H1 (cell line): ENCODE data around the gene SYF2. TPM values are rescaled to one million over a fixed set of nuclear protein-coding genes. Genes with fewer than 3 reads are reported as not detected.

Source experiments
- CTCF ChIA-PET: fragments of 300-600 bp; sonication (Branson Sonifier 250); formaldehyde crosslinking; loops from one replicate; lab custom pipeline; 2021; ENCODE audit not compliant: partially characterized antibody; lab: Charles Lee
- POLR2A ChIA-PET: fragments of 300-600 bp; sonication (Branson Sonifier 250); formaldehyde crosslinking; loops from one replicate; lab custom pipeline; 2021; ENCODE audit warnings: inconsistent platforms; ENCODE audit not compliant: partially characterized antibody; lab: Charles Lee
- DNase-seq, 2 experiments: peaks; one replicate each; pipeline versions ENCODE4 v3.0.0 to v3.0.0-alpha.2; 2010 to 2022; ENCODE audit warnings: low spot score in 2 of 2, low read depth in 1 of 2, mixed read lengths in 1 of 2
- FAIRE-seq: peaks from 2 replicates; lab custom pipeline; 2011; peaks lifted over from hg19 to GRCh38; lab: Jason Lieb, UNC
- H2AFZ ChIP-seq: 2 replicates; pipeline ENCODE4 v1.8.1; 2012; ENCODE audit warnings: low read length, inconsistent platforms
- H2AK5ac ChIP-seq: 2 replicates; pipeline ENCODE4 v1.6.1; 2013; ENCODE audit warnings: low read depth, low read length
- H2BK120ac ChIP-seq: replicated peaks from 2 replicates; pipeline ENCODE3; 2013; ENCODE audit warnings: low read depth, low read length, inconsistent platforms
- H2BK12ac ChIP-seq: 2 replicates; pipeline ENCODE4 v1.6.1; 2013; ENCODE audit warnings: low read depth, low read length
- H2BK15ac ChIP-seq: 2 replicates; pipeline ENCODE4 v1.6.1; 2013; ENCODE audit warnings: low read length
- H2BK20ac ChIP-seq: 2 replicates; pipeline ENCODE4 v1.6.1; 2013; ENCODE audit warnings: low read length
- H2BK5ac ChIP-seq: 2 replicates; pipeline ENCODE4 v1.6.1; 2013; ENCODE audit warnings: low read depth, low read length
- H3K14ac ChIP-seq: 2 replicates; pipeline ENCODE4 v1.6.1; 2013; ENCODE audit warnings: inconsistent platforms; ENCODE audit not compliant: insufficient read length
- H3K18ac ChIP-seq: 2 replicates; pipeline ENCODE4 v1.6.1; 2013; ENCODE audit warnings: low read length; ENCODE audit errors: extremely low read depth
- H3K23ac ChIP-seq: 2 replicates; pipeline ENCODE4 v1.6.1; 2013; ENCODE audit warnings: inconsistent platforms; ENCODE audit not compliant: insufficient read length
- H3K23me2 ChIP-seq: 2 replicates; pipeline ENCODE4 v1.6.1; 2013; ENCODE audit warnings: low read depth, low read length
- H3K27ac ChIP-seq: 2 replicates; pipeline ENCODE4 v1.6.1; 2011; ENCODE audit warnings: low read depth, low read length, inconsistent platforms
- H3K27me3 ChIP-seq, 4 experiments: replicated peaks in 1 of 4; 1 replicate in 1 of 4; 2 replicates in 3 of 4; pipeline versions ENCODE4 v1.6.1 to v1.8.1; 2011 to 2013; ENCODE audit warnings: low read length in 3 of 4, mild to moderate bottlenecking in 3 of 4, inconsistent platforms in 2 of 4, mixed read lengths in 2 of 4, moderate library complexity in 1 of 4; ENCODE audit not compliant: control insufficient read depth in 3 of 4, insufficient read depth in 3 of 4; ENCODE audit errors: extremely low read depth in 1 of 4
- H3K36me3 ChIP-seq, 4 experiments: 2 replicates each; pipeline versions ENCODE4 v1.6.1 to v1.8.1; 2011 to 2013; ENCODE audit warnings: mild to moderate bottlenecking in 4 of 4, low read length in 3 of 4, moderate library complexity in 2 of 4, control low read depth in 1 of 4, inconsistent platforms in 1 of 4; ENCODE audit not compliant: insufficient read depth in 4 of 4, control insufficient read depth in 2 of 4
- H3K4ac ChIP-seq: replicated peaks from 2 replicates; pipeline ENCODE3; 2013; ENCODE audit warnings: low read length, low read depth, mixed read lengths, inconsistent platforms; ENCODE audit not compliant: insufficient read length
- H3K4me1 ChIP-seq, 4 experiments: replicated peaks in 1 of 4; 1 replicate in 1 of 4; 2 replicates in 3 of 4; pipeline versions ENCODE4 v1.6.1 to v1.8.1; 2011 to 2013; ENCODE audit warnings: low read length in 3 of 4, inconsistent platforms in 2 of 4, mixed read lengths in 1 of 4; ENCODE audit not compliant: insufficient read depth in 4 of 4, control insufficient read depth in 3 of 4
- H3K4me2 ChIP-seq, 2 experiments: 2 replicates each; pipeline versions ENCODE4 v1.6.1 to v1.8.1; 2011 to 2013; ENCODE audit warnings: low read depth in 2 of 2, low read length in 2 of 2, control low read depth in 1 of 2, inconsistent platforms in 1 of 2, mild to moderate bottlenecking in 1 of 2; ENCODE audit not compliant: insufficient read depth in 1 of 2
- H3K4me3 ChIP-seq, 4 experiments: fragments of 200-600, 300-600 bp in 1 of 4; sonication (generic), shearing (Covaris generic), sonication (Bioruptor Twin) in 1 of 4; 2 replicates each; pipeline versions ENCODE4 v1.5.1 to v1.8.1; 2011 to 2016; ENCODE audit warnings: low read length in 4 of 4, low read depth in 3 of 4, control low read depth in 2 of 4, inconsistent platforms in 2 of 4, mild to moderate bottlenecking in 2 of 4, mixed read lengths in 1 of 4, moderate library complexity in 1 of 4; ENCODE audit not compliant: insufficient read depth in 2 of 4; ENCODE audit errors: extremely low read depth in 1 of 4
- H3K56ac ChIP-seq: replicated peaks from 2 replicates; pipeline ENCODE3; 2013; ENCODE audit warnings: low read depth, mild to moderate bottlenecking, mixed read lengths, low read length, inconsistent platforms; ENCODE audit not compliant: insufficient read length
- H3K79me1 ChIP-seq: 2 replicates; pipeline ENCODE4 v1.6.1; 2013; ENCODE audit warnings: low read depth, low read length, control low read depth
- H3K79me2 ChIP-seq, 2 experiments: 2 replicates each; pipeline versions ENCODE4 v1.6.1 to v1.8.1; 2012 to 2013; ENCODE audit warnings: low read length in 2 of 2, mild to moderate bottlenecking in 2 of 2, inconsistent platforms in 1 of 2; ENCODE audit not compliant: insufficient read depth in 2 of 2, control insufficient read depth in 1 of 2
- H3K9ac ChIP-seq, 4 experiments: replicated peaks in 1 of 4; 1 replicate in 1 of 4; 2 replicates in 3 of 4; pipeline versions ENCODE4 v1.6.1 to v1.8.1; 2011 to 2013; ENCODE audit warnings: low read depth in 3 of 4, low read length in 3 of 4, control low read depth in 2 of 4, mild to moderate bottlenecking in 2 of 4, moderate library complexity in 2 of 4, inconsistent platforms in 1 of 4; ENCODE audit errors: extremely low read depth in 1 of 4
- H3K9me3 ChIP-seq, 2 experiments: 2 replicates each; pipeline versions ENCODE4 v1.6.1 to v1.8.1; 2012 to 2013; ENCODE audit warnings: mild to moderate bottlenecking in 2 of 2, moderate library complexity in 2 of 2, control low read depth in 1 of 2, inconsistent platforms in 1 of 2, low read depth in 1 of 2, low read length in 1 of 2, mixed read lengths in 1 of 2; ENCODE audit not compliant: insufficient read depth in 2 of 2
- H4K20me1 ChIP-seq, 2 experiments: replicated peaks in 1 of 2; 2 replicates each; pipeline versions ENCODE3 to v1.8.1; 2011 to 2013; ENCODE audit warnings: inconsistent platforms in 2 of 2, low read length in 2 of 2, mild to moderate bottlenecking in 1 of 2; ENCODE audit not compliant: insufficient read depth in 2 of 2, control insufficient read depth in 1 of 2
- H4K5ac ChIP-seq: 2 replicates; pipeline ENCODE4 v1.6.1; 2013; ENCODE audit warnings: low read length, low read depth, mixed read lengths, inconsistent platforms; ENCODE audit not compliant: insufficient read length
- H4K8ac ChIP-seq: 2 replicates; pipeline ENCODE4 v1.8.0; 2013; ENCODE audit warnings: mild to moderate bottlenecking, moderate library complexity, low read length, inconsistent platforms; ENCODE audit not compliant: insufficient read depth; ENCODE audit errors: extremely low read depth
- H4K91ac ChIP-seq: replicated peaks from 2 replicates; pipeline ENCODE3; 2013; ENCODE audit warnings: low read length, mixed read lengths, inconsistent platforms; ENCODE audit not compliant: insufficient read length
- ASH2L ChIP-seq: fragments of 200-600, 300-600 bp; sonication (generic); IDR thresholded peaks from one replicate; pipeline ENCODE4 v1.7.1; 2017; ENCODE audit warnings: low read length
- BRCA1 ChIP-seq: IDR thresholded peaks from 2 replicates; pipeline ENCODE4 v1.6.1; 2012; ENCODE audit warnings: low read depth, low read length, improper control_type of control experiment
- CTBP2 ChIP-seq: IDR thresholded peaks from 2 replicates; pipeline ENCODE4 v1.7.0; 2011; ENCODE audit warnings: borderline replicate concordance, mild to moderate bottlenecking, moderate library complexity, mixed read lengths, low read length; ENCODE audit not compliant: insufficient read depth, insufficient read length
- EZH2 ChIP-seq: fragments of 200-600 bp; sonication (generic); IDR thresholded peaks from 2 replicates; pipeline ENCODE4 v1.7.1; 2012; ENCODE audit warnings: low read depth, mild to moderate bottlenecking, moderate library complexity, low read length, inconsistent platforms; ENCODE audit not compliant: severe bottlenecking
- GTF2F1 ChIP-seq: IDR thresholded peaks from 2 replicates; pipeline ENCODE4 v1.6.1; 2012; ENCODE audit warnings: low read depth, low read length, improper control_type of control experiment, borderline replicate concordance
- NRF1 ChIP-seq: IDR thresholded peaks from 2 replicates; pipeline ENCODE4 v1.6.1; 2011; ENCODE audit warnings: mild to moderate bottlenecking, low read depth, low read length, improper control_type of control experiment
- RFX5 ChIP-seq: IDR thresholded peaks from 2 replicates; pipeline ENCODE4 v1.6.1; 2011; ENCODE audit warnings: low read depth, low read length, improper control_type of control experiment, borderline replicate concordance
- SIRT6 ChIP-seq: IDR thresholded peaks from one replicate; pipeline ENCODE4 v1.7.1; 2012; ENCODE audit warnings: low read length, inconsistent platforms
- SRF ChIP-seq: IDR thresholded peaks from 2 replicates; pipeline ENCODE4 v1.6.1; 2011; ENCODE audit warnings: mild to moderate bottlenecking, low read depth, low read length, moderate library complexity
- TEAD4 ChIP-seq: IDR thresholded peaks from 2 replicates; pipeline ENCODE4 v1.6.1; 2012; ENCODE audit warnings: low read depth, low read length, inconsistent platforms, mixed read lengths
- WGBS, 2 experiments: shearing (Covaris generic) in 1 of 2; methylation state at CpG; one replicate each; pipeline versions ENCODE4 v1.1.6 to v1.1.7; 2013 to 2015; ENCODE audit warnings: low lambda C conversion rate in 2 of 2, mixed read lengths in 2 of 2, inconsistent platforms in 1 of 2, low coverage in 1 of 2, missing lambda C conversion rate in 1 of 2; ENCODE audit not compliant: insufficient replicate concordance in 2 of 2, insufficient coverage in 1 of 2, insufficient read length in 1 of 2; ENCODE audit errors: extremely low coverage in 1 of 2, missing lambda C conversion rate in 1 of 2; 5-methylcytosine and 5-hydroxymethylcytosine counted together
- polyA plus RNA-seq, 7 experiments: library from polyadenylated mRNA; depleted of rRNA in 3 of 7; stranded (reverse) in 5 of 7; unstranded in 2 of 7; fragments of >200 nt in 5 of 7; fragments of 200-250 nt in 2 of 7; gene quantifications; 1 replicate in 5 of 7; 2 replicates in 1 of 7; 4 replicates in 1 of 7; pipeline versions ENCODE4 v1.2.1 to v1.2.3, GENCODE V29; 2011 to 2013; ENCODE audit warnings: missing spikeins in 2 of 7, mixed read lengths in 2 of 7
- total RNA-seq: library from RNA; stranded (reverse); fragmentation: NEBNext Ultra II Directional; extraction: Animal tissue kit (Norgen Biotek cat#: 25700); gene quantifications from 2 replicates; pipeline ENCODE4 v1.2.1, GENCODE V29; 2021

Gene SYF2
- total and polyA plus RNA-seq, 2 of the 8 experiments (the other 6 are each of a cell fraction or from before 2014, with no cell fraction given): 7.5 to 33.0 TPM

DNA sequence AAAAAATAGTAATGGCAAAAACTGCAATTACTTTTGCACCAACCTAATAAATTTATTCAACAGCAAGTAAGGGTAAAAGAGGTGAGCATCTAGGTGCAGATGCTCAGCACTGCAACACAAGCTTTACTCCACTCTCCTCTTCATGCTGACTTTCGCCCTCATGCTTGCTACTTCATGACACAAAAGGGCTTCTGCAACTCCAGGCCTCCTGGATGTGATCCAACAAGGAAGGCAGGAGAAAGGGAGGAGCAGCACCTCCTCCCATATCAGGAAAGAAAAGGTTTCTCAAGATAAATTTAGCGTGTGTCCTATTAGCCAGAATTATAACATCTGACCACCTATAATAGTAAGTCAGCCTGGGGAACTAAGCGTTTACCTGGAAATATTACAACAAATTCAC, 11.6 kb downstream of the SYF2 start:
- no peaks in the 10 kb centered on the region for H3K27me3 ChIP-seq
- no peak for FAIRE-seq
- no peak overlapping the region for H3K4ac ChIP-seq
- H3K4me2 ChIP-seq: no peak overlapping the region
- peaks cover 7 to 35% (median 15%) of the 10 kb centered on the region in 4 experiments for H3K36me3 ChIP-seq
- H4K20me1 ChIP-seq: no peaks in the 10 kb centered on the region
- no peak overlapping the region for H3K56ac ChIP-seq
- CTCF ChIA-PET: interaction anchor here (0.6 kb wide), 2 partner anchors 15 to 568 kb away, joined by 3 read pairs; no protein-coding TSS in a partner anchor
- H3K79me2 ChIP-seq: no peaks in the 10 kb centered on the region
- no peak overlapping the region for H2BK12ac ChIP-seq
- no peak for DNase-seq
- no peak overlapping the region for H3K27ac ChIP-seq
- no peaks in the 10 kb centered on the region for H3K4me1 ChIP-seq
- no peak overlapping the region for H2BK20ac ChIP-seq
- TF ChIP-seq GTF2F1 (no peak), BRCA1 (no peak), ASH2L (no peak), SIRT6 (no peak), CTBP2 (no peak), EZH2 (no peak), RFX5 (no peak), TEAD4 (no peak), SRF (no peak), NRF1 (no peak)
- TF ChIP-seq, all 59 proteins: peak for 0
- Histone ChIP-seq H3K79me1 (no peaks in the 10 kb centered on the region), H3K9ac (no peak overlapping the region), H4K5ac (no peak overlapping the region), H2AFZ (no peak overlapping the region), H3K4me3 (no peak overlapping the region), H3K23me2 (no peaks in the 10 kb centered on the region), H3K23ac (no peak overlapping the region), H2BK120ac (no peak overlapping the region), H2BK5ac (no peak overlapping the region), H4K8ac (no peak overlapping the region), H3K18ac (no peak overlapping the region), H2AK5ac (no peak overlapping the region), H4K91ac (no peak overlapping the region), H3K9me3 (no peaks in the 10 kb centered on the region), H3K14ac (no peak overlapping the region), H2BK15ac (no peak overlapping the region)
- WGBS, 2 experiments: 88% methylated on average over 3 of the region's 3 CpGs; no CpG with 5 or more reads in 1 of the 2 experiments
- POLR2A ChIA-PET: interaction anchor here (0.7 kb wide), 1 partner anchor 12 kb away, joined by 3 read pairs; the partner anchor contains the start of gene SYF2
